ENCODE data around the gene TACC2.

TACC2 gene

GRCh38 chr10:122281751-122282150 lies 292.8 kb downstream of the TACC2 start:
- Histone ChIP-seq H3K36me3 (ENCODE audit: insufficient read depth) (no peaks in the 10 kb centered on the region), H3K4me2 (no peak overlapping the region), H3K4me1 (ENCODE audit: low read depth, poor library complexity, severe bottlenecking) (no peaks in the 10 kb centered on the region), H3K4me3 (IDR thresholded peaks at IDR 0.05; ENCODE audit: insufficient read depth, low read depth, low read length) (no peak overlapping the region), H3K9ac (no peak overlapping the region), H3K27me3 (ENCODE audit: insufficient read depth, low read depth) (no peaks in the 10 kb centered on the region), H3K27ac (no peak overlapping the region), H2AFZ (ENCODE audit: low read depth) (no peak overlapping the region), H3K79me2 (ENCODE audit: insufficient read depth, low read depth) (no peaks in the 10 kb centered on the region), H4K20me1 (ENCODE audit: insufficient read depth) (no peaks in the 10 kb centered on the region)
- TF ChIP-seq, protein P1, sequence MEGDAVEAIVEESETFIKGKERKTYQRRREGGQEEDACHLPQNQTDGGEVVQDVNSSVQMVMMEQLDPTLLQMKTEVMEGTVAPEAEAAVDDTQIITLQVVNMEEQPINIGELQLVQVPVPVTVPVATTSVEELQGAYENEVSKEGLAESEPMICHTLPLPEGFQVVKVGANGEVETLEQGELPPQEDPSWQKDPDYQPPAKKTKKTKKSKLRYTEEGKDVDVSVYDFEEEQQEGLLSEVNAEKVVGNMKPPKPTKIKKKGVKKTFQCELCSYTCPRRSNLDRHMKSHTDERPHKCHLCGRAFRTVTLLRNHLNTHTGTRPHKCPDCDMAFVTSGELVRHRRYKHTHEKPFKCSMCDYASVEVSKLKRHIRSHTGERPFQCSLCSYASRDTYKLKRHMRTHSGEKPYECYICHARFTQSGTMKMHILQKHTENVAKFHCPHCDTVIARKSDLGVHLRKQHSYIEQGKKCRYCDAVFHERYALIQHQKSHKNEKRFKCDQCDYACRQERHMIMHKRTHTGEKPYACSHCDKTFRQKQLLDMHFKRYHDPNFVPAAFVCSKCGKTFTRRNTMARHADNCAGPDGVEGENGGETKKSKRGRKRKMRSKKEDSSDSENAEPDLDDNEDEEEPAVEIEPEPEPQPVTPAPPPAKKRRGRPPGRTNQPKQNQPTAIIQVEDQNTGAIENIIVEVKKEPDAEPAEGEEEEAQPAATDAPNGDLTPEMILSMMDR (conservative IDR thresholded peaks at IDR 0.05; ENCODE audit: low read depth, low read length) = no peak

GRCh38 chr10:122282253-122282671 lies 293.3 kb downstream of the TACC2 start:
- Histone ChIP-seq H3K36me3 (ENCODE audit: insufficient read depth) (no peaks in the 10 kb centered on the region), H3K4me2 (no peak overlapping the region), H3K9ac (no peak overlapping the region), H3K27me3 (ENCODE audit: insufficient read depth, low read depth) (no peaks in the 10 kb centered on the region), H3K4me3 (IDR thresholded peaks at IDR 0.05; ENCODE audit: insufficient read depth, low read depth, low read length) (no peak overlapping the region), H2AFZ (ENCODE audit: low read depth) (no peak overlapping the region), H4K20me1 (ENCODE audit: insufficient read depth) (no peaks in the 10 kb centered on the region), H3K27ac (no peak overlapping the region), H3K4me1 (ENCODE audit: low read depth, poor library complexity, severe bottlenecking) (no peaks in the 10 kb centered on the region), H3K79me2 (ENCODE audit: insufficient read depth, low read depth) (no peaks in the 10 kb centered on the region)
- TF ChIP-seq, protein P1 (conservative IDR thresholded peaks at IDR 0.05; ENCODE audit: low read depth, low read length) = no peak

DNA sequence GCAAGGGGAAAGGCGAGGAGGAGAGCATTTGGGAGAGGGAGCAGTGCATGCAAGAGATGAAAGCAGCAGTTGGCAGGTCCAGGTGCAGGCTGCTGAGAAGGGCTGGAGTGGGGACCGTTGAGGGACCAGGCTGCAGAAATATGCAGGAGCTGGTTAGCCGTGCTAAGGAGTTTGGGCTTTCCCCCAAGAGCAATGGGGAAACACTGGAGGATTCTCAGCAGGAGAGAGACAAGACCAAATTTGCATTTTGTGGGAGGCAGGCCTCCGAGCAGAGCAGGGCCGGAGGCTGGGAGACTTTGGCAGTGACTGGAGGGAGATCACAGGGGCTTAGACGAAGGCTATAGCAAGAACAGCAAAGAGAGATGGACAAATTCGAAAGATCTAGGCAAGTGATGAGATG lies 293.9 kb downstream of the TACC2 start:
- Histone ChIP-seq H4K20me1 (ENCODE audit: insufficient read depth) (no peaks in the 10 kb centered on the region), H3K4me3 (IDR thresholded peaks at IDR 0.05; ENCODE audit: insufficient read depth, low read depth, low read length) (no peak overlapping the region), H3K9ac (no peak overlapping the region), H3K4me2 (no peak overlapping the region), H3K36me3 (ENCODE audit: insufficient read depth) (no peaks in the 10 kb centered on the region), H3K4me1 (ENCODE audit: low read depth, poor library complexity, severe bottlenecking) (no peaks in the 10 kb centered on the region), H3K27me3 (ENCODE audit: insufficient read depth, low read depth) (no peaks in the 10 kb centered on the region), H3K27ac (no peak overlapping the region), H3K79me2 (ENCODE audit: insufficient read depth, low read depth) (no peaks in the 10 kb centered on the region), H2AFZ (ENCODE audit: low read depth) (no peak overlapping the region)
- TF ChIP-seq, protein P1 (conservative IDR thresholded peaks at IDR 0.05; ENCODE audit: low read depth, low read length) = no peak

DNA sequence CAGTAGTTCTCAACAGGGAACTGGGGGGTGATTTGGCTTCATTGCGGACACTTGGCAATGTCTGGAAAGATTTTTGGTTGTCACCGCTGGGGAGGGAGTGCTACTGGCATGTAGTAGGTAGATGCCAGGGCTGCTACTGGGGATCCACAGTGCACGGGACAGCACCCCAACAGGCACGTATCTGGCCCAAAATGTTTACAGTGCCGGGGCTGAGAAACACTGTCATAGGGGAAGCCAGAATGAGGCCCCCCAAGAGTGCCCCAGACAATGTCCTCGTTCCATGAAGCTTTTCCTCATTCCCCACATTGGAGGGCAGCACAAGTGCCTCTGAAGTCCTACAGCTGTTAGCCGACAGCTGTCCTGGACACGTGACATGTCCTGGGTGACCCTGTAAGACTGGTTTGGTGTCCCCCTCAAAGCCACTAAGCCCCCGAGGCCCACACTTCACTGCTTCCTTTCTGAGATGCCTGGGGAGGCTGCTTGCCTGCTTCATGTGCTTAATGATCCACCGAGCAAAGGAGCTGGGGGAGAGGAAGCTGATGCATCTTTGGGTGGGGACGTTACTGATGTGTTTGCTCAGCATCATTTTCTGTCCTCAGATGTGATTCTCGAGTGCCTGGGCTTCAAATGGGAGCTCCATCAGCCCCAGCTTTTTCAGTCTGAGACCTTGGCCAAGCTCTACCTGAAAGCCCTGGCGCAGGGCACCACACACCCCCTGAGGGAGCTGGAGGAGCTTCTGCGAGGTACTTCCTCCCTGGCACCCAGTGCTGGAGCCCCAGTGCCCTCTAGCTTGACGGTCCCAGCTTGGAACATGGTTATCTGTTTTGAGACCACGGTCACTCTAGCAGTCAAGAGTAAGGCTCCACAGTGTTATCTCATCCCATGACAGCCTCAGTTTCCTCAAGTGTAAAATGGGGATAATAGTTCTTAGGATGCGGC lies 296.8 kb downstream of the TACC2 start:
- H4K20me1 ChIP-seq (ENCODE audit: insufficient read depth) = no peaks in the 10 kb centered on the region
- no peak overlapping the region for H3K4me2 ChIP-seq
- H3K36me3 ChIP-seq (ENCODE audit: insufficient read depth) = no peaks in the 10 kb centered on the region
- H3K9ac ChIP-seq = no peak overlapping the region
- no peaks in the 10 kb centered on the region for H3K4me1 ChIP-seq (ENCODE audit: low read depth, poor library complexity, severe bottlenecking)
- no peak overlapping the region for H2AFZ ChIP-seq (ENCODE audit: low read depth)
- TF ChIP-seq, protein P1 (conservative IDR thresholded peaks at IDR 0.05; ENCODE audit: low read depth, low read length) = no peak
- no peaks in the 10 kb centered on the region for H3K79me2 ChIP-seq (ENCODE audit: insufficient read depth, low read depth)
- H3K27ac ChIP-seq = no peak overlapping the region
- no peaks in the 10 kb centered on the region for H3K27me3 ChIP-seq (ENCODE audit: insufficient read depth, low read depth)
- no peak overlapping the region for H3K4me3 ChIP-seq (IDR thresholded peaks at IDR 0.05; ENCODE audit: insufficient read depth, low read depth, low read length)
